SJCRH30 (cell line): ENCODE data around the gene CLGN. TPM values are rescaled to one million over a fixed set of nuclear protein-coding genes. Genes with fewer than 3 reads are reported as not detected.
"Not testable (repeated sequence)": the region's sequence is repeated elsewhere in the genome, so short reads cannot be mapped to it uniquely, and the experiment has no call there.

Source experiments
- DNase-seq, 2 experiments: peaks; one replicate each; pipeline ENCODE4 v3.0.0-alpha.2; 2015 to 2020
- H3K27ac ChIP-seq: fragments of 250-450 bp; sonication (Bioruptor Pico); 2 replicates; pipeline ENCODE4 v1.5.1; 2020; ENCODE audit warnings: mild to moderate bottlenecking, moderate library complexity
- H3K27me3 ChIP-seq: fragments of 250-450 bp; sonication (Bioruptor Pico); 2 replicates; pipeline ENCODE4 v1.5.1; 2020; ENCODE audit warnings: mild to moderate bottlenecking, moderate library complexity
- H3K36me3 ChIP-seq: fragments of 250-450 bp; sonication (Bioruptor Pico); 2 replicates; pipeline ENCODE4 v1.5.1; 2020; ENCODE audit warnings: mild to moderate bottlenecking, moderate library complexity
- H3K4me1 ChIP-seq: fragments of 250-450 bp; sonication (Bioruptor Pico); 2 replicates; pipeline ENCODE4 v1.5.1; 2020; ENCODE audit warnings: mild to moderate bottlenecking, moderate library complexity
- H3K4me3 ChIP-seq: fragments of 250-450 bp; sonication (Bioruptor Pico); 2 replicates; pipeline ENCODE4 v1.5.1; 2020; ENCODE audit warnings: mild to moderate bottlenecking, moderate library complexity
- H3K9me3 ChIP-seq: fragments of 250-450 bp; sonication (Bioruptor Pico); replicated peaks from 2 replicates; pipeline ENCODE4 v1.5.1; 2020; ENCODE audit warnings: mild to moderate bottlenecking, moderate library complexity
- total RNA-seq: library from RNA; depleted of rRNA; stranded (reverse); fragments of >200 nt; shearing (Covaris generic); gene quantifications from 2 replicates; pipeline ENCODE4 v1.2.3, GENCODE V29; 2014

The CLGN gene
- total RNA-seq, 1 experiment from 2014 or later: 5.5 TPM

DNA sequence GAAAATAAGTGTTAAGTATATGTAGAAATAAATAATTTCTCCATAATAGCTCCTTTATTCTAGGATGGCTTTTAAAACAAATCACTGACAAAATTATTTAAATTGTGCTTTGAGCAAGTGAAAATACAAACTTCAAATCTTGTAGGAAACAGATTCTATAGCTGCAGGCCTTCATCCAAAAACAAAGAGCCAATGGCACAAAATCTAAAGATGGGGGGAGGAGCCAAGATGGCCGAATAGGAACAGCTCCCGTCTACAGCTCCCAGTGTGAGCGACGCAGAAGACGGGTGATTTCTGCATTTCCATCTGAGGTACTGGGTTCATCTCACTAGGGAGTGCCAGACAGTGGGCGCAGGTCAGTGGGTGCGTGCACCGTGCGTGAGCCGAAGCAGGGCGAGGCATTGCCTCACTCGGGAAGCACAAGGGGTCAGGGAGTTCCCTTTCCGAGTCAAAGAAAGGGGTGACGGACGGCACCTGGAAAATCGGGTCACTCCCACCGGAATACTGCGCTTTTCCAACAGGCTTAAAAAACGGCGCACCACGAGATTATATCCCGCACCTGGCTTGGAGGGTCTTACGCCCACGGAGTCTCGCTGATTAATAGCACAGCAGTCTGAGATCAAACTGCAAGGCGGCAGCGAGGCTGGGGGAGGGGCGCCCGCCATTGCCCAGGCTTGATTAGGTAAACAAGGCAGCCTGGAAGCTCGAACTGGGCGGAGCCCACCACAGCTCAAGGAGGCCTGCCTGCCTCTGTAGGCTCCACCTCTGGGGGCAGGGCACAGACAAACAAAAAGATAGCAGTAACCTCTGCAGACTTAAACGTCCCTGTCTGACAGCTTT lies 14.1 kb downstream of the CLGN start:
- H3K4me1 ChIP-seq, H3K36me3 ChIP-seq, H3K27me3 ChIP-seq, H3K4me3 ChIP-seq, H3K9me3 ChIP-seq, H3K27ac ChIP-seq, DNase-seq: not testable (repeated sequence)

DNA sequence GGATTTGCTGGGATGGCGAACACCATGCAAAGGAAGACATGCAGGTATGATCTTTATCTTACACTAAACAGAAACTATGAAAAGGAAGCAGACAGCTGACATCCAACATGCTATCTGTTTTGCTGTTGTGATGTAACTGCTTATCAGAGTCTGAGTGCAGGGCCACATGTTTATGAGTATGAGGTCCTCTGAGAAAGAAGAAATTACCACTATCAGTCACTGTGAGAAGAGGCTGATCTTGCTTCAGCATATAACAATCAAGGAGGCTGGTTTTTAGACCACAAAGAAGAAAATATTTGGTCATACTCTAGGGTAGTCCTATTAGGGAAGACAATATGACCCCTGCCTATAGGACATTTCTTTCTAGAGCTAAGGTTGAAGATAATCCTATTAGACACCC lies 18.5 kb downstream of the CLGN start:
- no peaks in the 10 kb centered on the region for H3K36me3 ChIP-seq
- no peaks in the 10 kb centered on the region for H3K27me3 ChIP-seq
- H3K4me3 ChIP-seq: no peak overlapping the region
- H3K9me3 ChIP-seq: no peaks in the 10 kb centered on the region
- H3K4me1 ChIP-seq: no peaks in the 10 kb centered on the region
- no peak overlapping the region for H3K27ac ChIP-seq
- DNase-seq: no peak

DNA sequence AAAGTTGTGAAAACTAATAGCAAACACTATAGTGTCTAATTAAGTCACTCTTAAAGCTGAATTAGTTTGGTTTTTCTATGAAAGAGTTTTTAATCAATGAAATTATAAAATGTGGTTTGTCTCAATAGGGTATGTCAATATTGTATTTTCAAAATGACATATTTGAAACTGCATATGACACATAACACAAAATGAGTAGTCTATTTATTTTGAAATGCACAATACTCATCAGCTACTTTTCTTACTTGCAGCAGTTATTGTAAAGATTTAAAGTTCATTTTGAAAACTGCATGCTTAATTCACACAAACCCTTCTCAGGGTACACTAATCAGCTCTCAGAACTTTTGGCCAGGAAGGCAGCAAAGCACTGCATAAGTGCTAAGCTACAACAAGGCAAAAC lies 21.2 kb downstream of the CLGN start:
- Histone ChIP-seq H3K9me3 (no peaks in the 10 kb centered on the region), H3K36me3 (no peaks in the 10 kb centered on the region), H3K27ac (no peak overlapping the region), H3K4me1 (no peaks in the 10 kb centered on the region), H3K27me3 (no peaks in the 10 kb centered on the region), H3K4me3 (no peak overlapping the region)
- DNase-seq: no peak

DNA sequence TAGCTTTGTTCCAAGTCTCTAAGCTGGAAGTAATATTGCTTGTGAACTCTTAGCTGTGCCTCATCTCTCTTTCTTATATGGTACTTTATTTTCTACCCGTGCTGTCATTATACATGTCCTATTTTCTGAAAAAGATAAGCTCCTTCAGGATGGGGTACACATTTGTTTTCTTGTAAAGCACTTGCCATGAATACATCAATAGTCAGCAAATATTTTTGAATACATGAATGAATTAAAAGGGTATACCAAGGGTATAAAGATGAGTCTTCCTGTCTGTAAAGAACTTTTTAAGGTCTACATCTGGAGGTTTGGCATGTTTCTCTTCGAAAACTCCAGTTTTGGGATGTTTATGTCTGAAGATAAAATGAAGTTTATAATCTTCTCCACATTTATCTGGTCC lies 27.3 kb downstream of the CLGN start:
- no peak overlapping the region for H3K4me3 ChIP-seq
- H3K36me3 ChIP-seq: no peaks in the 10 kb centered on the region
- H3K9me3 ChIP-seq: no peaks in the 10 kb centered on the region
- H3K4me1 ChIP-seq: no peaks in the 10 kb centered on the region
- H3K27me3 ChIP-seq: no peaks in the 10 kb centered on the region
- DNase-seq: no peak
- no peak overlapping the region for H3K27ac ChIP-seq

DNA sequence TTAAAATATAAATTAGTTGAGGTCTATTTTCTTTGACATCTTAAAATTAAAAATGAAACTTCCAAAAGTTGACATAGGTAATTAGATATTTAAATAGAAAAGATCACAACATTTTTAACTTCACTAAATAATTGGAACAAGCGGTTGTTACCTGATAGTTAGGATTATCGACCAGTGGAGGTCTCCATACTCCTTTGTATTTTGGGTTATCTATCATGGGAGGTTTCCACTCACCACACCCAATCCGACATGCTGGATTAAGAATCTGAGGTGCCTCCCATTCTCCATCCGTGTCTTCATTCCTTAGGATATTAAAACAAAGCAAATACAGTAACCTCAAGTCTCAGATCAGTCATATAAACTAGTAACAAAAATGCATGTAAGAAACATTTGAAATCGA lies 31.8 kb downstream of the CLGN start:
- Histone ChIP-seq H3K36me3 (no peaks in the 10 kb centered on the region), H3K27ac (no peak overlapping the region), H3K27me3 (no peaks in the 10 kb centered on the region), H3K4me3 (no peak overlapping the region), H3K9me3 (no peaks in the 10 kb centered on the region), H3K4me1 (no peaks in the 10 kb centered on the region)
- DNase-seq: peak in 1 of 2 experiments; percentile 6

DNA sequence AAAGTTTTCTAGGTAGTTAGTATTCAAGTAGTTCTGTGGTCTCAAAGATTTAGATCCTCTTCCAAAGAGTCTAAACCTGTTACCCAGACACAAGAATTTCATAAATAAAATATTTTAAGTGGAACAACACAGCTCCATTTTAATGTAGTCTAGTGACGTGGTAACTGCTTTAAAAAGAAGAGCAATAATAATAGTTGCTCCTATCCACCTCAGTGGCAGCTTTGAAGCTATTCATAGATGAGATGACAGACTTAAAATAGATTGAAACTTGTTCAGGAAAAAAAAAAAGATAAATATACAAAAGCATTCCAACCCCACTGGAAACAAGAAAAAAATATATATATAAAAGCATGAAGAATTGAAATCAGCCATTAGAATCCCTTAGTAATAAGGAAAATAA lies 39.4 kb downstream of the CLGN start:
- Histone ChIP-seq H3K36me3 (no peaks in the 10 kb centered on the region), H3K4me3 (no peak overlapping the region), H3K27ac (no peak overlapping the region), H3K27me3 (no peaks in the 10 kb centered on the region), H3K9me3 (no peaks in the 10 kb centered on the region), H3K4me1 (no peaks in the 10 kb centered on the region)
- DNase-seq: no peak

DNA sequence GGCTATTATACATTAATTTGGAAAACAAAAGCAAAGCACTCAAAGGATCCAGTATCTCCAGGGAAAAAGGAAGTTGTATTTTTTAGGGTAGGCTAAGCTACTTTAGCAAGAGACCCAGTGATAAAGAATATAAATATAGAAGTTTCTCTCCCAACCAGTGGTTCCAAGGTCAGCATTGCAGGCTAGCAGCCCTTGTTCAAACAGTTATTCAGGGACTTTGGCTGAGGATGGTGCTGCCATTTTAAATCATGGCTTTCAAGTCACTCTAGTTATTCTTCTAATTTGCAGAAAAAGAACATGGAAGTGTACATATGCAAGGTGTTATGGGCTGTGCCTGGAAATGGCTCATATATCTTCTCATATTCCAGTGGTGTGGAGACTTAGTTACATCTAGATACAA lies 44.7 kb downstream of the CLGN start:
- Histone ChIP-seq H3K4me1 (no peaks in the 10 kb centered on the region), H3K36me3 (peaks cover 15% of the 10 kb centered on the region), H3K9me3 (no peaks in the 10 kb centered on the region), H3K27me3 (no peaks in the 10 kb centered on the region), H3K27ac (no peak overlapping the region), H3K4me3 (no peak overlapping the region)
- no peak for DNase-seq

DNA sequence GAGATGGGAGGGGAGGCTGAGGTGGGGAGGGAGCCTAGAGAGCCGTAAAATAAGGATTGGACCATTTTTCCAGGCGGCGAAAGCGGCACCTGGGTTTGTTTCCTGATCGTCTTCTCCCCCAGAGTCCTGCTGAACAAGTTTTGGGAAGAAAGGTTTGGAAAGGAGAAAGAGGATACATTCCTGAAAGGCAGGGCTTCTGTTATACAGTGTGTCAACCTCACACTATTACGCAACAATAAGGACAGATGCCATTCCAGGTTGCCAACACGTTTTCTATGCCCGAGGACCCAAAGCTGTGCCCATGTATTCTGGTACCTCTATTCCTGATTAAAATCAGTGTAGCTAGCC lies 53.3 kb downstream of the CLGN start:
- H3K27me3 ChIP-seq: no peaks in the 10 kb centered on the region
- H3K27ac ChIP-seq: peak overlapping the region; percentile 78
- peak overlapping the region; percentile 84 for H3K4me3 ChIP-seq
- peaks cover 6% of the 10 kb centered on the region for H3K4me1 ChIP-seq
- no peaks in the 10 kb centered on the region for H3K9me3 ChIP-seq
- no peak for DNase-seq
- no peaks in the 10 kb centered on the region for H3K36me3 ChIP-seq

DNA sequence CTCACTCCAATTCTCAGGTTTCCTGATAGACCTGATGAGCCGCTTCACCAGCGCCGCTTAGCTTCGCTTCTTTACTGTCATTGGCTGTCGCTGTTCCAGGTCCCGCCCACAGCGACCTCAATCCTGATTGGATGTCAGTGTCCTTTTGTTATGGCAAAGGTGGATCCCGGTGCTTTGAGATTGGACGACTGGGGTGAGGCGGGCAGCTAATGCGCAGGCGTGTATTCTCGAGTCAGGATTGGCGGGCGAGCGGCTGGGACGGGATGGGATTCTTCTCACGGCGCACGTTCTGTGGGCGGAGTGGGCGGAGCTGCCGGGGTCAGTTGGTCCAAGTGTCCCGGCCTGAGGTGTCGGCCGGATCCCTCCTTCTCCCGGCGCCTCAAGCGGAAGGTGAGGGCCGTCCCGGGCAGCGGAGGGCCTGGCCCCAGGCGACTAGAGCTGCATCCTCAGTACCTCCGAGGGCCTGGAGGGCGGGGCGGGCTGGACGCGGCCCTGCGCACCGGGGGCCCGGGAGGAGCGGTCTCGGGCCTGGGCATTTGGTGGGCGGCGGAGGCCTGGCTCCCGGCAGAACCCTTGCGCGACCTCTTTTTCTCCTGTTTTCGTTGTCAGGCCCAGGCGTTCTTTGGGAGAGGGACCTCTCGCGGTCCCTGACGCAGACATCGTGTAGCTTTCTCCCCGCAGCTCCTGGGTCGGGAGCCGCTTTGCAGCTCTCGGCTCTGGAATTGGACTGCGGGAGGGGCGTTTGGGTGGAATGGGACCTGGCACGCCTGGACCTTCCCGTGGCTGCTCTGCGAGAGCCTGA lies 53.9 kb downstream of the CLGN start, which contains the start of gene SCOC:
Gene SCOC (plus strand): TSS at position 319 of the 802 bp plus-strand sequence. CDS start 5,525 bp downstream, outside the sequence.
- peak; percentile 97 to 98 for DNase-seq
- no peaks in the 10 kb centered on the region for H3K27me3 ChIP-seq
- peak within 1 kb of the TSS; percentile 78 for H3K27ac ChIP-seq
- H3K4me1 ChIP-seq: peaks cover 6% of the 10 kb centered on the region
- H3K9me3 ChIP-seq: no peaks in the 10 kb centered on the region
- H3K4me3 ChIP-seq: peak within 1 kb of the TSS; percentile 84
- no peaks in the 10 kb centered on the region for H3K36me3 ChIP-seq

DNA sequence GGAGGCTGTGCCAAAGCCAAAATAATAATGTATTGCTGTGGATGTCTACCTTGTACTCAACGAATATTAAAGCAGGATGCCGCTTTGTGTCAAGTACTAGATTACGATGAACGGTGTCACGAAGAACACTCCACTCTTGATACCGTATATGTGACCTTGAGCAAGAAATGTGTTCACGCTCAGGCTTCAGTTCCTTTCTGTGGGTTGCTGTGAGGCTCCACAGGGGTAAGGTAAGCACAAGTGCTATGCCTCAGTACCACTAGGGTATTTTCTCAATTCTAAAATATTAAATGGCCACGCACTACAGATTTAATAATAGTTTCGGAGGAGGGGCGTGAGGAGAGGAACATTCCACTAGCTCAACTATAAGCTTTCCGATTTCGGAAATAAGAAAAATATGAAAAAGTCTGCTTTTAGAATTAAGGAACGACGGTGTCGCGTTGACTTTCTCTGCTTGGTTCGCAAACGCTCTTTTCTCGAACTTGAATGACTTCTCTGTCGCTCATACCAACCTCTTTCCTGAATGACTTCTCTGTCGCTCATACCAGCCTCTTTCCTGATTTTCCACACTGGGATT lies 54.6 kb downstream of the CLGN start:
- Histone ChIP-seq H3K36me3 (no peaks in the 10 kb centered on the region), H3K27me3 (no peaks in the 10 kb centered on the region), H3K27ac (peak overlapping the region; percentile 78), H3K4me1 (peaks cover 6% of the 10 kb centered on the region), H3K4me3 (peak overlapping the region; percentile 84), H3K9me3 (no peaks in the 10 kb centered on the region)
- DNase-seq: peak; percentile 11 to 49

DNA sequence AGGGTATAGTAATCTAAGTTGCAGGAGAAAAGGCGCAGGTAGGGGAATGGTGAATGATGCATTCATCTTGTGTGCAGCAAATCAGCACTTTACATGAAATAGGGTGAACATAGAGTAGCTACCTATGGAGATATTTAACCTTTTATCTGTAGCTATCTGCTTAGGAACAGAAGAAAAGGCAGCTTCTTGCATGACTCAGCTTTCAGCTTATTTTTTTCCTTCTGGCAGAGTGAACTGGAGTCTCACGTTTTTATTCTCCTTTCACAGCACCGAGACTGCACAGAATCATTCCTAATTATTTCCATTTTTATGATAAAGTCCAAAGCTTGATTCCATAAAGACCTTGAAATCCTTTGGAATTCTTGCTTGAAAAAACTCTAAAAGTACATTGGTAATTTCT lies 58.8 kb downstream of the CLGN start:
- no peak overlapping the region for H3K4me3 ChIP-seq
- no peaks in the 10 kb centered on the region; the same call in 1 of the 2 replicates for H3K36me3 ChIP-seq
- H3K9me3 ChIP-seq: no peaks in the 10 kb centered on the region
- no peaks in the 10 kb centered on the region for H3K27me3 ChIP-seq
- H3K27ac ChIP-seq: no peak overlapping the region
- H3K4me1 ChIP-seq: no peaks in the 10 kb centered on the region
- DNase-seq: no peak

DNA sequence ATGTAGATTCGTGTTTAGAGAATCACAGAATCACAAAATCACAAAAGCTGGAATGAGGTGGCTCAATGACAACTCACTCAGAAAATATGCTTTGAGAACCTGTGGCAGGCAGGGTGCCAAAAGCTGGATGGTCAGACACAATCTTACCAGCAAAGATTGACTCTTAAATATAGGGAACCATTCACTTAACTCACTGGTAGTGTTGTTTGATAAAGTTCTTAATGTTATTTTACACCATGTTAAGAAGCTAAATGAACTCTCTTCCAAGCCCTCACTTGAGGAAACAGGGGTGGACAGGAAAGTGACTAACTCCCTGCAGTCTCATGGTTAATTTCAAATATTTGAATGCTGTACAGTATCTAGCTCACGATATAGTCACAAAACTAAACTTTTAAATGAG lies 59.7 kb downstream of the CLGN start:
- H3K4me3 ChIP-seq: no peak overlapping the region
- no peak for DNase-seq
- no peak overlapping the region for H3K27ac ChIP-seq
- H3K4me1 ChIP-seq: no peaks in the 10 kb centered on the region
- H3K36me3 ChIP-seq: no peaks in the 10 kb centered on the region; the same call in 1 of the 2 replicates
- H3K27me3 ChIP-seq: no peaks in the 10 kb centered on the region
- H3K9me3 ChIP-seq: no peaks in the 10 kb centered on the region

DNA sequence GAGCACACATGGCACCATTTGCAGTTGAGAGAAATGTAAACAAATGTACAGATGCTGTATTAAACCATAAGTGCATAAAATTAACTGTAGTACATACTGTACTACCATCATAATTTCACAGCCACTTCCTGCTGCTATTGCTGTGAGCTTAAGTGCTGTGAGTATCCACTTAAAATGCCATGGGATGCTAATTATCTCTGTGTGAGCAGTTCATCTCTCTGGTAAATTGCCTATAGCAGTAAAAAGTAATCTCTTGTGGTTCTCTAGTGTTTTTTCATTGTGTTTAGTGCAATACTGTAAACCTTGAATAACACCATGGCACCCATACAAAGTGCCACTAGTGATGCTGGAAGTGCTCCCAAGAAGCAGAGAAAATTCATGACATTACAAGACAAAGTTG lies 63.9 kb downstream of the CLGN start:
- Histone ChIP-seq H3K4me3 (no peak overlapping the region), H3K27me3 (no peaks in the 10 kb centered on the region), H3K9me3 (no peaks in the 10 kb centered on the region), H3K27ac (no peak overlapping the region), H3K36me3 (no peaks in the 10 kb centered on the region; the same call in 1 of the 2 replicates), H3K4me1 (no peaks in the 10 kb centered on the region)
- DNase-seq: no peak

DNA sequence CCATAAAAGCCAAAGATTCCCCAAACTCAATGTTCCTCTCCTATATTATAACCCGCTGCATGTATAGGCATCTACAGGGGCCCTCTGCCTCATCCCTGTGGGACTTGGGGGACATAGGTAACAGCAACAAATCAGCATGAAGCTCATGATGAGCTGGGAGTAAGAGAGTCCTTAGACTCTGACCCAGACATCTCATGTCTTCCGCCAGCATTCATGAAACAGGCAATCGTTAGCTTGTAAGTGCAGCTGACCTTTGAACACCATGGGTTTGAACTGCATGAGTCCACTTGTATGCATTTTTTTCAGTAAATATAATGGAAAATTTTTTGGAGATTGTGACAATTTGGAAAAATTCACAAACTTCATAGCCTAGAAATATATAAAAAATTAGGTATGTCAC lies 64.4 kb downstream of the CLGN start:
- Histone ChIP-seq H3K27me3 (no peaks in the 10 kb centered on the region), H3K27ac (no peak overlapping the region), H3K4me3 (no peak overlapping the region), H3K9me3 (no peaks in the 10 kb centered on the region), H3K36me3 (no peaks in the 10 kb centered on the region; the same call in 1 of the 2 replicates), H3K4me1 (no peaks in the 10 kb centered on the region)
- no peak for DNase-seq

DNA sequence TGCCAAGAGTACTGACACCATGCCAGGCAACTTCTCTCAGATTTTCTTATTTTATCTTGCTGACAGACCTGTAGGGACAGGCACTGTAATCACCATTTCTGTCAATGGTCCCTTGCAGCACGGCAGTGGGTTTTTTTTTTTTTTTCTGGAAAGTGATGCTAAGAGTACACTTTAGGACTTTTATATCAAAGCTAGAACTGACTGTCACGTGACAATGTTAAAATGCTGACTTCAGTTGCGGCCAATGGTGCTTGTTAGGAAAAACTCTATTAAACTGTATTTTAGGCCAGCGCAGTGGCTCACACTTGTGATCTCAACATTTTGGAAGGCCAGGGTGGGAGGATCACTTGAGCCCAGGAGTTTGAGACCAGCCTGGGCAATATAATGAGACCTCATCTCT lies 66.3 kb downstream of the CLGN start:
- no peak overlapping the region for H3K27ac ChIP-seq

More for the DNA sequence above, 66.3 kb downstream of the CLGN start:
- H3K4me3 ChIP-seq: no peak overlapping the region
- no peaks in the 10 kb centered on the region for H3K27me3 ChIP-seq
- no peaks in the 10 kb centered on the region; the same call in 1 of the 2 replicates for H3K36me3 ChIP-seq
- no peaks in the 10 kb centered on the region for H3K9me3 ChIP-seq
- no peak for DNase-seq
- H3K4me1 ChIP-seq: no peaks in the 10 kb centered on the region
